Measurements from ENCODE around the gene OR6K3. TPM values are rescaled to one million over a fixed set of nuclear protein-coding genes. Genes with fewer than 3 reads are reported as not detected.
"Not testable (repeated sequence)": the region's sequence is repeated elsewhere in the genome, so short reads cannot be mapped to it uniquely, and the experiment has no call there.

OR6K3 gene
- total RNA-seq, 1 experiment from 2014 or later = not detected

- in situ Hi-C loops (cut with HindIII; ENCODE audit: low pct_unique_long_range_greater_than_20kb, low sequenced_read_pairs); DNase-seq (ENCODE audit: low read depth, low spot score): not testable (repeated sequence)
Measured at GRCh38 chr1:158691149-158691548, 29.4 kb downstream of the OR6K3 start.

- no peak for DNase-seq (ENCODE audit: low read depth, low spot score)
- in situ Hi-C loops (cut with HindIII; ENCODE audit: low pct_unique_long_range_greater_than_20kb, low sequenced_read_pairs) = no loop called here
Measured at GRCh38 chr1:158689875-158690274, 30.6 kb downstream of the OR6K3 start.

- in situ Hi-C loops (cut with HindIII; ENCODE audit: low pct_unique_long_range_greater_than_20kb, low sequenced_read_pairs) = no loop called here
- DNase-seq (ENCODE audit: low read depth, low spot score) = no peak
Measured at GRCh38 chr1:158689110-158689509, 31.4 kb downstream of the OR6K3 start.

- in situ Hi-C loops (cut with HindIII; ENCODE audit: low pct_unique_long_range_greater_than_20kb, low sequenced_read_pairs); DNase-seq (ENCODE audit: low read depth, low spot score): not testable (repeated sequence)
Measured at GRCh38 chr1:158688343-158688742, 32.2 kb downstream of the OR6K3 start.

GRCh38 chr1:158687037-158687436 is 33.5 kb downstream of the OR6K3 start:
- in situ Hi-C loops (cut with HindIII; ENCODE audit: low pct_unique_long_range_greater_than_20kb, low sequenced_read_pairs) = no loop called here
- no peak for DNase-seq (ENCODE audit: low read depth, low spot score)

GRCh38 chr1:158686111-158687009 is 34.2 kb downstream of the OR6K3 start, which contains the start of gene SPTA1:
TSS of gene SPTA1 (minus strand) at chr1:158686715. CDS start at chr1:158686517, 198 bp downstream.
- in situ Hi-C loops (cut with HindIII; ENCODE audit: low pct_unique_long_range_greater_than_20kb, low sequenced_read_pairs) = no loop called here
- no peak for DNase-seq (ENCODE audit: low read depth, low spot score)

GRCh38 chr1:158685085-158685484 is 35.4 kb downstream of the OR6K3 start:
- in situ Hi-C loops (cut with HindIII; ENCODE audit: low pct_unique_long_range_greater_than_20kb, low sequenced_read_pairs) = no loop called here

GRCh38 chr1:158681606-158682005 is 38.9 kb downstream of the OR6K3 start:
- in situ Hi-C loops (cut with HindIII; ENCODE audit: low pct_unique_long_range_greater_than_20kb, low sequenced_read_pairs) = no loop called here
- DNase-seq (ENCODE audit: low read depth, low spot score) = no peak

More at GRCh38 chr1:158685085-158685484, 35.4 kb downstream of the OR6K3 start:
- DNase-seq (ENCODE audit: low read depth, low spot score) = no peak

- DNase-seq (ENCODE audit: low read depth, low spot score) = no peak
- in situ Hi-C loops (cut with HindIII; ENCODE audit: low pct_unique_long_range_greater_than_20kb, low sequenced_read_pairs) = no loop called here
Measured at GRCh38 chr1:158679289-158679688, 41.2 kb downstream of the OR6K3 start.

GRCh38 chr1:158675563-158676323 is 44.8 kb downstream of the OR6K3 start:
- no peak for DNase-seq (ENCODE audit: low read depth, low spot score)

GRCh38 chr1:158674302-158674701 is 46.2 kb downstream of the OR6K3 start:
- in situ Hi-C loops (cut with HindIII; ENCODE audit: low pct_unique_long_range_greater_than_20kb, low sequenced_read_pairs) = no loop called here
- DNase-seq (ENCODE audit: low read depth, low spot score) = no peak

More at GRCh38 chr1:158675563-158676323, 44.8 kb downstream of the OR6K3 start:
- in situ Hi-C loops (cut with HindIII; ENCODE audit: low pct_unique_long_range_greater_than_20kb, low sequenced_read_pairs) = no loop called here

Other genes with a start within 250 kb of the OR6K3 start
- gene OR10R2, start 248.5 kb downstream of the OR6K3 start, total RNA-seq (2014; rRNA removed; shearing (Covaris generic)) = not detected in 2 replicates
- not detected in 2 replicates for gene OR6Y1, start 166.3 kb downstream of the OR6K3 start, total RNA-seq (2014; rRNA removed; shearing (Covaris generic))
- not detected in 2 replicates for gene OR6P1, start 150.1 kb downstream of the OR6K3 start, total RNA-seq (2014; rRNA removed; shearing (Covaris generic))
- not detected in 2 replicates for gene OR10X1, start 140.8 kb downstream of the OR6K3 start, total RNA-seq (2014; rRNA removed; shearing (Covaris generic))
- not detected in 2 replicates for gene OR10Z1, start 115.5 kb downstream of the OR6K3 start, total RNA-seq (2014; rRNA removed; shearing (Covaris generic))
- 0.03 TPM in 1 of 2 replicates, not detected in the other for gene SPTA1, start 34.0 kb downstream of the OR6K3 start, total RNA-seq (2014; rRNA removed; shearing (Covaris generic))
- gene OR6K2, start 20.1 kb downstream of the OR6K3 start, total RNA-seq (2014; rRNA removed; shearing (Covaris generic)) = not detected in 2 replicates
- not detected in 2 replicates for gene OR6K6, start 34.0 kb upstream of the OR6K3 start, total RNA-seq (2014; rRNA removed; shearing (Covaris generic))
- gene OR6N1, start 51.5 kb upstream of the OR6K3 start, total RNA-seq (2014; rRNA removed; shearing (Covaris generic)) = not detected in 2 replicates
- not detected in 2 replicates for gene OR6N2, start 60.5 kb upstream of the OR6K3 start, total RNA-seq (2014; rRNA removed; shearing (Covaris generic))
- not detected in 2 replicates for gene MNDA, start 110.6 kb upstream of the OR6K3 start, total RNA-seq (2014; rRNA removed; shearing (Covaris generic))
- not detected in 2 replicates for gene PYHIN1, start 210.8 kb upstream of the OR6K3 start, total RNA-seq (2014; rRNA removed; shearing (Covaris generic))

All from SK-MEL-5 (cell line).